HEK293 (cell line): ENCODE measurements around the gene ARPIN.

Source experiments
- ELK4 ChIP-seq: IDR thresholded peaks from 2 replicates; pipeline ENCODE4 v1.6.1; 2011; ENCODE audit warnings: mild to moderate bottlenecking, low read depth, low read length, borderline replicate concordance
- HOXD13 ChIP-seq: sonication (generic); formaldehyde crosslinking; IDR thresholded peaks from 2 replicates; pipeline ENCODE4 v1.8.0; 2022; ENCODE audit warnings: missing genetic modification reagents, borderline replicate concordance
- SP7 ChIP-seq: fragments of 450-650 bp; formaldehyde crosslinking; IDR thresholded peaks from 2 replicates; pipeline ENCODE4 v1.5.1; 2016; ENCODE audit warnings: missing biosample characterization, missing genetic modification characterization
- TCF7L2 ChIP-seq: IDR thresholded peaks from 2 replicates; pipeline ENCODE4 v1.6.1; 2011; ENCODE audit warnings: low read depth, mild to moderate bottlenecking, inconsistent platforms, low read length, moderate library complexity, borderline replicate concordance
- YY2 ChIP-seq: fragments of 450-650 bp; formaldehyde crosslinking; IDR thresholded peaks from 2 replicates; pipeline ENCODE4 v1.5.1; 2016; ENCODE audit warnings: missing biosample characterization, missing genetic modification characterization
- ZBTB8A ChIP-seq: fragments of 450-650 bp; formaldehyde crosslinking; IDR thresholded peaks from 2 replicates; pipeline ENCODE4 v1.5.1; 2016; ENCODE audit warnings: missing biosample characterization, missing genetic modification characterization
- ZNF133 ChIP-seq: fragments of 450-650 bp; formaldehyde crosslinking; IDR thresholded peaks from 2 replicates; pipeline ENCODE4 v1.5.1; 2016; ENCODE audit warnings: missing biosample characterization, missing genetic modification characterization
- ZNF157 ChIP-seq: fragments of 450-650 bp; formaldehyde crosslinking; IDR thresholded peaks from 2 replicates; pipeline ENCODE4 v1.5.1; 2016; ENCODE audit warnings: missing biosample characterization, missing genetic modification characterization
- ZNF341 ChIP-seq: fragments of 450-650 bp; formaldehyde crosslinking; IDR thresholded peaks from 2 replicates; pipeline ENCODE4; 2016; ENCODE audit warnings: low read depth, missing biosample characterization, missing genetic modification characterization
- ZNF391 ChIP-seq: fragments of 450-650 bp; formaldehyde crosslinking; IDR thresholded peaks from 2 replicates; pipeline ENCODE4 v1.5.1; 2016; ENCODE audit warnings: low read depth, missing biosample characterization, missing genetic modification characterization, borderline replicate concordance
- ZNF394 ChIP-seq: fragments of 450-650 bp; formaldehyde crosslinking; IDR thresholded peaks from 2 replicates; pipeline ENCODE4 v1.5.1; 2016; ENCODE audit warnings: missing biosample characterization, missing genetic modification characterization, mild to moderate bottlenecking, moderate library complexity, borderline replicate concordance
- ZNF416 ChIP-seq: fragments of 450-650 bp; formaldehyde crosslinking; IDR thresholded peaks from 2 replicates; pipeline ENCODE4 v1.5.1; 2016; ENCODE audit warnings: missing biosample characterization, missing genetic modification characterization
- ZNF449 ChIP-seq: fragments of 450-650 bp; formaldehyde crosslinking; IDR thresholded peaks from 2 replicates; pipeline ENCODE4 v1.5.1; 2017; ENCODE audit warnings: missing biosample characterization, mild to moderate bottlenecking, missing genetic modification characterization, moderate library complexity
- ZNF518A ChIP-seq: fragments of 450-650 bp; formaldehyde crosslinking; conservative IDR thresholded peaks from 2 replicates; pipeline ENCODE4 v1.5.1; 2016; ENCODE audit warnings: low read depth, missing biosample characterization, missing genetic modification characterization
- ZNF701 ChIP-seq: fragments of 450-650 bp; formaldehyde crosslinking; IDR thresholded peaks from 2 replicates; pipeline ENCODE4 v1.5.1; 2016; ENCODE audit warnings: missing biosample characterization, missing genetic modification characterization
- TF ChIP-seq, protein P1 (sequence below): fragments of 450-650 bp; formaldehyde crosslinking; IDR thresholded peaks from 2 replicates; pipeline ENCODE4; 2016; ENCODE audit warnings: missing biosample characterization, missing genetic modification characterization
- TF ChIP-seq, protein P2 (sequence below): fragments of 450-650 bp; formaldehyde crosslinking; conservative IDR thresholded peaks from 2 replicates; pipeline ENCODE4 v1.5.1; 2016; ENCODE audit warnings: low read depth, missing biosample characterization, missing genetic modification characterization
- TF ChIP-seq, protein P3 (sequence below): fragments of 450-650 bp; formaldehyde crosslinking; IDR thresholded peaks from 2 replicates; pipeline ENCODE4 v1.5.1; 2017; ENCODE audit warnings: missing biosample characterization, missing genetic modification characterization

The ARPIN gene

DNA sequence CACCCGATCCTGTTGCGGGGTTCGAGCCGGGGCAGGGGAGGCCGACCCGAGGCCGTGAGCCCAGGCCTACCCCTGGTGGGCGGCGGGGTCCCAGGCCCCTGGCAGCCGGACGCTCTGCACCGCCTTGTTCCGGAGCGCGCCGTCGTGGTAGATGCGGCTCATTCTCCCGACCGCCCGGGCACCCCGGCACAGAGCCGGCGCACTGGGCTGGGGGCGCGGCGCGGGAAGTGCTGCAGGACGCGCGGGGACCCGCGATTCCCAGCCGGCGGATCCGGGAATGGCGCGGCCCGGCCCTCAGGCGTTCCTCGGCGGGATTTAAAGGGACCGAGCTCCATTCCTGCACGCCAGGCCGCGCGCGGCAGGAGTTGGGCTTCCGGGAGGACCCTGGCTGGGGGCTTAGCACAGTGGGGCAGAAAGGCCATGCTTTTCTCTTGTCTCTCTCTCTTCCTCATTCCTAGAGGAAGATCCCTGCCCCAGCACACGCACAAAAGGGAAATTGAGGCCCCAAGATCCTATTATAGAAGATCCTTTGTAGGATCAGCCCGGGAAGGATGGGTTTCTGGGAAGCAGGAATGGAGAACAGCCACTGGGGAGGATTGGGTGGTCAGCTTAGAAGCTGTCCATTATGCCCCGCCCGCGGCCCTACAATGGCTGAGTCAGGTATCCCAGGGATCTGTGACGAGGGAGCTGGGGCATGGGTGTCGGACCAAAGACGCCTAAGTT, at the start of gene ARPIN (continued):
- TF ChIP-seq, protein P1, sequence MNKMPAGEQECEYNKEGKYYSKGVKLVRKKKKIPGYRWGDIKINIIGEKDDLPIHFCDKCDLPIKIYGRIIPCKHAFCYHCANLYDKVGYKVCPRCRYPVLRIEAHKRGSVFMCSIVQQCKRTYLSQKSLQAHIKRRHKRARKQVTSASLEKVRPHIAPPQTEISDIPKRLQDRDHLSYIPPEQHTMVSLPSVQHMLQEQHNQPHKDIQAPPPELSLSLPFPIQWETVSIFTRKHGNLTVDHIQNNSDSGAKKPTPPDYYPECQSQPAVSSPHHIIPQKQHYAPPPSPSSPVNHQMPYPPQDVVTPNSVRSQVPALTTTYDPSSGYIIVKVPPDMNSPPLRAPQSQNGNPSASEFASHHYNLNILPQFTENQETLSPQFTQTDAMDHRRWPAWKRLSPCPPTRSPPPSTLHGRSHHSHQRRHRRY, result no peak
- TF ChIP-seq TCF7L2, result no peak
- 0 out of 2 replicates have a peak, but pooled peaks have one; percentile 33 for TF ChIP-seq SP7 (tag by site-specific recombination)
- no peak for TF ChIP-seq ZNF518A (tag by site-specific recombination)
- no peak for TF ChIP-seq ZNF701 (tag by site-specific recombination)
- TF ChIP-seq HOXD13, result no peak
- TF ChIP-seq ZNF416 (tag by site-specific recombination), result no peak
- TF ChIP-seq ZNF133 (tag by site-specific recombination), result no peak
- peak; percentile 89 for TF ChIP-seq ZNF341 (tag by site-specific recombination)
- TF ChIP-seq ZNF391, result no peak
- TF ChIP-seq ZBTB8A, result 0 out of 2 replicates have a peak, but pooled peaks have one; percentile 40
- 0 out of 2 replicates have a peak, but pooled peaks have one; percentile 25 for TF ChIP-seq YY2 (tag by site-specific recombination)
- no peak for TF ChIP-seq ELK4
- no peak for TF ChIP-seq ZNF394 (tag by site-specific recombination)
- TF ChIP-seq, protein P2, sequence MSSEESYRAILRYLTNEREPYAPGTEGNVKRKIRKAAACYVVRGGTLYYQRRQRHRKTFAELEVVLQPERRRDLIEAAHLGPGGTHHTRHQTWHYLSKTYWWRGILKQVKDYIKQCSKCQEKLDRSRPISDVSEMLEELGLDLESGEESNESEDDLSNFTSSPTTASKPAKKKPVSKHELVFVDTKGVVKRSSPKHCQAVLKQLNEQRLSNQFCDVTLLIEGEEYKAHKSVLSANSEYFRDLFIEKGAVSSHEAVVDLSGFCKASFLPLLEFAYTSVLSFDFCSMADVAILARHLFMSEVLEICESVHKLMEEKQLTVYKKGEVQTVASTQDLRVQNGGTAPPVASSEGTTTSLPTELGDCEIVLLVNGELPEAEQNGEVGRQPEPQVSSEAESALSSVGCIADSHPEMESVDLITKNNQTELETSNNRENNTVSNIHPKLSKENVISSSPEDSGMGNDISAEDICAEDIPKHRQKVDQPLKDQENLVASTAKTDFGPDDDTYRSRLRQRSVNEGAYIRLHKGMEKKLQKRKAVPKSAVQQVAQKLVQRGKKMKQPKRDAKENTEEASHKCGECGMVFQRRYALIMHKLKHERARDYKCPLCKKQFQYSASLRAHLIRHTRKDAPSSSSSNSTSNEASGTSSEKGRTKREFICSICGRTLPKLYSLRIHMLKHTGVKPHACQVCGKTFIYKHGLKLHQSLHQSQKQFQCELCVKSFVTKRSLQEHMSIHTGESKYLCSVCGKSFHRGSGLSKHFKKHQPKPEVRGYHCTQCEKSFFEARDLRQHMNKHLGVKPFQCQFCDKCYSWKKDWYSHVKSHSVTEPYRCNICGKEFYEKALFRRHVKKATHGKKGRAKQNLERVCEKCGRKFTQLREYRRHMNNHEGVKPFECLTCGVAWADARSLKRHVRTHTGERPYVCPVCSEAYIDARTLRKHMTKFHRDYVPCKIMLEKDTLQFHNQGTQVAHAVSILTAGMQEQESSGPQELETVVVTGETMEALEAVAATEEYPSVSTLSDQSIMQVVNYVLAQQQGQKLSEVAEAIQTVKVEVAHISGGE (tag by site-specific recombination), result peak; percentile 64
- peak; percentile 84 for TF ChIP-seq ZNF449 (tag by site-specific recombination)
- TF ChIP-seq, protein P3, sequence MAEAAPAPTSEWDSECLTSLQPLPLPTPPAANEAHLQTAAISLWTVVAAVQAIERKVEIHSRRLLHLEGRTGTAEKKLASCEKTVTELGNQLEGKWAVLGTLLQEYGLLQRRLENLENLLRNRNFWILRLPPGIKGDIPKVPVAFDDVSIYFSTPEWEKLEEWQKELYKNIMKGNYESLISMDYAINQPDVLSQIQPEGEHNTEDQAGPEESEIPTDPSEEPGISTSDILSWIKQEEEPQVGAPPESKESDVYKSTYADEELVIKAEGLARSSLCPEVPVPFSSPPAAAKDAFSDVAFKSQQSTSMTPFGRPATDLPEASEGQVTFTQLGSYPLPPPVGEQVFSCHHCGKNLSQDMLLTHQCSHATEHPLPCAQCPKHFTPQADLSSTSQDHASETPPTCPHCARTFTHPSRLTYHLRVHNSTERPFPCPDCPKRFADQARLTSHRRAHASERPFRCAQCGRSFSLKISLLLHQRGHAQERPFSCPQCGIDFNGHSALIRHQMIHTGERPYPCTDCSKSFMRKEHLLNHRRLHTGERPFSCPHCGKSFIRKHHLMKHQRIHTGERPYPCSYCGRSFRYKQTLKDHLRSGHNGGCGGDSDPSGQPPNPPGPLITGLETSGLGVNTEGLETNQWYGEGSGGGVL (tag by site-specific recombination), result 0 out of 2 replicates have a peak, but pooled peaks have one; percentile 3
- TF ChIP-seq ZNF157 (tag by site-specific recombination), result no peak
- TF ChIP-seq, all 188 proteins: peak for 27
